Skin epidermis (tissue), 12 donors: ENCODE results near the gene CARS1.

Source experiments
- H3K27ac ChIP-seq, 21 experiments: fragments of 200-600 bp; sonication (generic) in 11 of 21; one replicate each; pipeline ENCODE4 v1.5.0; 2020; ENCODE audit warnings: mild to moderate bottlenecking in 3 of 21, inconsistent platforms in 2 of 21, moderate library complexity in 2 of 21
- H3K4me3 ChIP-seq, 7 experiments: fragments of 200-600 bp; sonication (generic) in 2 of 7; one replicate each; pipeline ENCODE4 v1.5.0; 2020; ENCODE audit warnings: inconsistent platforms in 2 of 7, mild to moderate bottlenecking in 2 of 7, moderate library complexity in 1 of 7

The CARS1 gene

DNA sequence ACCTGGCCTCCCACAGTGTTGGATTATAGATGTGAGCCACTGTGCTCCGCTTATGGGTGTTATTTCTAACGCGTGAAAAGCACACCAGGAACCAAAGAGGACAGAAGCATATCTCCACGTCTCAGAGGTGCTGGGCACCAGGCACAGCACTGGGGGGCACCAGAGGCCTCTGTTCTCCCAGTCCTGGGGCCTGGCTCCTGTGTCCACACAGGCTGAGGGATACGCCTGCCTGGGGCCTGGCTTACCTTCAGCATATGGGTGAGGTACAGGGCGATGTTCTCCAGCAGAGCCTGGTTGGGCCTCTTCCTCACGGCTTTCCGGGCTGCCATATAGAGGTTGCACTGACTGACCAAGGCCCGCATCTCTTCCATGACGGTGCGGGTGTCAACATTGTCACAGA lies 40.4 kb downstream of the CARS1 start:
- no peak overlapping the region for H3K4me3 ChIP-seq
- peak overlapping the region in 2 of 21 experiments; percentile 48 to 92 for H3K27ac ChIP-seq

DNA sequence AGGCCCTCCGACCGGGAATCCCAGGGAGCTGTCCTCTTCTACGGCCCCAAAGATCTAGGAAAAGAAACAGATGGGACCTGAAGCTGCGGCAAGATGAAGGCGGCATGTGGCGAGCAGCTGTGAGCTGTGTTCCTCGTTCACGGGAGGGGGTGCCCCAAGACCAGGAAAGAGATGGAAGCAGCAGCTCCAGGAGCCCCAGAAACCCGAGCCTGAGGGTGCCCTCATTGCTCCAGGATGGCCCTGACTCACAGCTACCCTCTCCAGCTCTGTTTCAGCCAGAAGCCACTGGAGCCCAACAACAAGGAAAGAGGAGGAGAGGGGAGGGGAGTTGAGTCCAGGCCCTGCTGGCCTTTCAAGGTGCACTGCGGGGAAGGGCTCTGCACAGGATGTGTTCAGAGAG lies 41.4 kb downstream of the CARS1 start:
- H3K27ac ChIP-seq, result peak overlapping the region in 9 of 21 experiments; percentile 15 to 92 (median 82)

GRCh38 chr11:3014943-3015342 lies 42.3 kb downstream of the CARS1 start:
- peak overlapping the region in 12 of 21 experiments; percentile 9 to 92 (median 56) for H3K27ac ChIP-seq
- H3K4me3 ChIP-seq, result no peak overlapping the region

More for the DNA sequence above, 41.4 kb downstream of the CARS1 start:
- no peak overlapping the region for H3K4me3 ChIP-seq

GRCh38 chr11:3014057-3014938 lies 42.9 kb downstream of the CARS1 start:
- peak overlapping the region in 14 of 21 experiments; percentile 19 to 92 (median 66) for H3K27ac ChIP-seq

DNA sequence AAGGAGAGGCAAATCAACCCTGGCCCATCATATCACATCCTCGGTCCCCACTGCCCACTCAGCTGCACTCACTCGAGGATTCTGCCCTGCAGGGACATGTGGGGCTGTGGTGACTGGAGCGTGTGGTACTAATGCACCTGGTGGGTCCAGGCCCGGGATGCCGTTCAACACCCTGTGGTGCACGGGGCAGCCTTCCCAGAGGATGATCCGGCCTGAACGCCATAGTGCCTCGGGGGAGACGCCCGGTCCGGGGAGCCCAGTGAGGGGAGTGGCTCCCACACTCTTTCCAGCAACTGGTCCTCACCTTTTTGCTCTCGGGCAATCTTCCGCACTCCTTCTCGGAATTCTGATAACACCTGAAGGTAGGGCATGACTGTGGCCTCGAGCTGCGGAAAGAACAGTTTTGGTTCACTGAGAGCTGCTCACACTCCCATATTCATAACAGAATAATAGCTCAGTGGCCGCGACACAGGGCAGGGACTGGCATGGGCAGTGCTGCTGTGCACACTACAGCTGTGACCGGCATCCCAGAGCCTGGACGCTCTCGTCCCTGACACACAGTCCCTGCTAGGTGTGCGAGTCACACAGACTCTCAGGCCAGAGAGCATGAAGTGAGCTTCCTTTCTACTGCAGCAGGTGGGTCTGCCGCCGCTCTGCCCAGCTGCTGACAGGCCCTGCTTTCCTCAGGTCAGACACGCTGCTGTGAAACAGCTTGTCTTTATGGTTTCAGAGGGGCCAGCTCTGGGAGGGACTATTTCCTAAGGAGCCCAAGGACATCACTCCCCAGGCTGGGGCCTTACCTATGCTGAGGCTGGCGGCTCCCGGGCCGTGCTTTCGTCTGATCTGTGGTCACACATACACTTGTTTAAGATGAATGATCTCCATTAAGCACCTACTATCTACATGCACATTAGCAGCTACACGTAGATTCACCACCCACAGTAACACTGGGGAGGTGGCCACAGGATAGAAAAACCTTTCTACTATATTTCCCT lies 45.0 kb downstream of the CARS1 start:
- Histone ChIP-seq H3K27ac (peak overlapping the region in 1 of 21 experiments; percentile 35), H3K4me3 (no peak overlapping the region)

More at GRCh38 chr11:3014057-3014938, 42.9 kb downstream of the CARS1 start:
- no peak overlapping the region for H3K4me3 ChIP-seq

DNA sequence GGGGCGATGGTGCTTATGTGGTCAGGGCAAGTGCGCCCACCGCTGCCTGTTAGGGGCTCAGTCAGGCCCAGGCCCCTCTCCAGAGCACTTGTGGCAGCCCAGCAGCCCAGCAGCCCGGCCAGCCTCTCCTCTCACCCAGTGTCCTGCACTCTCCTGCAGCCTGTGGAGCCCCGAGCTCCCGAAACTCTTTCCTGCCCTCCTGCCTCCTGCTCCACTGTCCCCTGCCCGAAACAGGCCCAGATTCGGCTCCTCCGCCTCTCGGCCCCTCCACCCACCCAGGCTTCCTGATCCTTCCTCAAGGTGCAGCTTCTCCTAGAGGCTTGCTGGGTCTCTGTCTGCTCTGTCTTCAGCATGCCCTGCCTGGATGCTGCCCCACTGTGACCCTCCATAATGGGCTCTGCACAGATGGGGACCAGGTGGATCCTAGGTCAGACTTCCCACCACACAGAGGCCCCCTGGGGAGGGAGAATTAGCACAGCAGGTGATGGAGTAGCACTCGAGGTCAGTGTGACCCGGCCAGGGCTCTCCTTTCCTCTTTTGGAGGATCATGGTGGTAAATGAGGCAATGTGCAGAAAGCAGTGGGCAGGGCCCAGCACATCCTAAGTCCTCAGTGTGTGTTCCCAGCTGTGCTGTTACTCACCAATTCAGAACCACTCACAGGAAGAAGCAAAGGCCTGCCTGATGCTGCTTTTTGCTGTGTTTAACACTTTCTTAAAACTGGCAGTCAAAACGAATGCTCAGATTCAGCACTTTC lies 46.5 kb downstream of the CARS1 start:
- Histone ChIP-seq H3K27ac (no peak overlapping the region), H3K4me3 (no peak overlapping the region)

DNA sequence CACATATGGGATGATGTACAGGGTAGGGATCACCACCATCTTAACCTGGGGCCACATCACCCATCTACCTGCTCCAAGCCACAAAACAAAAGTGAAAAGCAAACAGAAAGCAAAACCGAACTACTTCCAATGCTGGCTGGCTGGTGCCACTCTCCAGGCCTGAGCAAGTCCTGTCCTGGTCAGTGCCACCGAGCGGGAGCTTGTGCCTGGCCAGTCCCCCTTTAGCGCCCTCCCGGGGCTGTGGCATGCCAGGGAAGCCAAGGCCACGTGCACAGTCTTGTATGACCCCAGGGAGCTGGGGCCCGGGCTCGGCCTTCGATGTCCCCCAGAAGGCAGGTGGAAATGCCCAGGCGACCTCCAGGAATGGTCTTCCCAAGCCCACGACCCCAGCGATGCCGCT lies 47.2 kb downstream of the CARS1 start:
- Histone ChIP-seq H3K27ac (peak overlapping the region in 1 of 21 experiments; percentile 23), H3K4me3 (no peak overlapping the region)

DNA sequence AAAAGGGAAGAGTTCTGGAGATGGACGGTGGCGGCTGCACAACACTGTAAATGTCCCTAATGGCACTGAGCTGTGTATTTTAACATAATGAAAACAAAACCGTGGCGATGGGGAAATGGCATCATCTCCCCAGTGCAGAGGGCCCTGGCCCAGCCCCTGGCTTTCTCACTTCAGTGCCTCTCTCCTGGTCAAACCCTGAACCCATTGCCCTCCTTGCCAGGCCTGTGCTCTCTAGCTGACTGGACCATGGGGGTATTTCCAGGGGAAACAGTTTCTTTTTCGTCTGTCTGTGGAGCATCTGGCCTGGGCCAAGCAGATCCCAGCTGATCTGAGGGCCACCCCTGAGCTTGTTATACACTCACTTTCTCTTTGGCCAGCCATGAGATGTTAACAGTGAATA lies 47.7 kb downstream of the CARS1 start:
- H3K4me3 ChIP-seq, result no peak overlapping the region
- H3K27ac ChIP-seq, result no peak overlapping the region

DNA sequence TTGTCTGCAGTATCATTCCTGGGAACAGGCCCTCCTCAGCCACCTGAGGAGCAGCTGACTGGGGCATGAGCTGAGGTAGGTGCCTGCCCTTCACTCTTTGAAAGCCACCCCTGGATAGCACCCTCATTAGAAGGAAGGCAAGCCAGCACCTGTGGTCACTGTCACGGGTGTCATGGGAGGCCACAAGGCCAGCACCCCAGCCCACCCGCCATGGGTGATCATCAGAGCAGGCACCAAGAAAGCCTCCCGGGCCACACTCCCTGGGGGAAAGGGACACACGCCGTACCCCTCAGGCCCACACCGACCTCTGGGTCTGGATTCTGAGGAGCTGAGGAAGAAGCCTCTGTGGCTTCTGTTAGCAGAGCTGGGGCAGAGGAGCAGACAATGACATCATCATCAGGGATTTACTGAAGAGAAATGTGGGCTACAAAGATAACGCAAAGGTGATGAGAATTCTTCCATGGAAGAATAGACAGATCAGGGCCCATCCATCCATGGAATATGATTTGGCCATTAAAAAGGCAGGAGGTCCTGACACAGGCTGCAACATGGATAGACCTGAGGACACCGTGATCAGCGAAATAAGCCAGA lies 48.4 kb downstream of the CARS1 start:
- Histone ChIP-seq H3K27ac (no peak overlapping the region), H3K4me3 (no peak overlapping the region)

GRCh38 chr11:3007404-3008010 lies 49.7 kb downstream of the CARS1 start:
- Histone ChIP-seq H3K27ac (peak overlapping the region in 2 of 21 experiments; percentile 5 to 6), H3K4me3 (no peak overlapping the region)

DNA sequence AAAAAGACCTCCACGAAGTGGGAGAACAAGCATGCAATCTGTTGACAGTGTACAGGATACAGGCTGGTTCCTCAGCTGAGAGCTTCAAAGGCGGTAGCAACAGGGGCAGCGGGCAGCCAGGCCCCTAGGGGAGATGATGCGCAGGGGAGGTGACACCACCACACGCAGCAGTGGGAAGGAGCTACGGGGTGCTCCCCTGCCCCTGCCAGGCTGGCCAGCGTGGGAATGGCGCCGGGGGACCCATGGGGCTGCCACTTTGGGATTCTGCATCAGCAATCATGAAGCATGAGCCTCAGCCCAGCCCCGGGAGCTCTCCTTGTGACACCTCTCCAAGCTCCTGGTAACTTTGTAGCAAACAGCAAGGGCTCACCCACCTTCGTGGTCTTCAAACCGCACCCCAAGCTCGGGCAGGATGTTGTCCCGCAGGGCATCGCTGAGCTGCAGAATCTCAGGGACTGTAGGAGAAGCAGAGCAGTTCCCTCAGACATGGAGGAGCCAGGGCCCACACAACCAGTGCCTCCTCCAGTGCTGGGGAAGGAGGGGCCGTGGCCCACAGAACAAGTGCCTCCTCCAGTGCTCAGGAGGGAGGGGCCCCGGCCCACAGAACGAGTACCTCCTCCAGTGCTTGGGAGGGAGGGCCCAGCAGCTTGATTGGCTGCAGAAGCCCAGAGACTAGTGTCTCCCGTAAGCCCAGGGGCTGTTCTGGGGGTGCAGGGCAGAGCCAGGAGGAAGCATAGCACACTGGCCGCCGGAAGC lies 50.5 kb downstream of the CARS1 start:
- H3K27ac ChIP-seq, result peak overlapping the region in 3 of 21 experiments; percentile 5 to 45 (median 19)
- H3K4me3 ChIP-seq, result no peak overlapping the region

DNA sequence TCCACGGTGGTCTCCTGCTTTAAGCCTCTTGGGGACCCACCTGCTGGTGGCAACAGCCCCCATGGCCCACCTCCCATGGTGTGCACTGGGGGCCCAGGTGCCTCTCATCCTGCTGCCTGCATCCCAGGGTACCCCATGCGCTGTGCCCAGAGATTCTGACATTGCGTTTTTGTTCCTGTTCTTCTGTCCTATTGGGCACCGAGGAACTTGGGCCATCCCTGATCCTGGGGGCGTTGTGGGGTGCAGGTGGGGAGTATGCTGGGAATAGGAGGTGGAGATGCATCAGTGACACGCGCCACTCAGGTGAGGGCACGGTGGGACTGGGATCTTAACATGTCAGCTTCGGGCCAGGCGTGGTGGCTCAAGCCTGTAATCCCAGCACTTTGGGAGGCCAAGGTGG lies 52.7 kb downstream of the CARS1 start:
- Histone ChIP-seq H3K27ac (peak overlapping the region in 12 of 21 experiments; percentile 7 to 79 (median 57)), H3K4me3 (no peak overlapping the region)

GRCh38 chr11:3003396-3004231 lies 53.6 kb downstream of the CARS1 start:
- peak overlapping the region in 20 of 21 experiments; percentile 3 to 79 (median 68) for H3K27ac ChIP-seq
- H3K4me3 ChIP-seq, result no peak overlapping the region

- H3K27ac ChIP-seq, result peak overlapping the region in 10 of 21 experiments; percentile 13 to 79 (median 66)
Measured at GRCh38 chr11:3002871-3003270, 54.4 kb downstream of the CARS1 start.

DNA sequence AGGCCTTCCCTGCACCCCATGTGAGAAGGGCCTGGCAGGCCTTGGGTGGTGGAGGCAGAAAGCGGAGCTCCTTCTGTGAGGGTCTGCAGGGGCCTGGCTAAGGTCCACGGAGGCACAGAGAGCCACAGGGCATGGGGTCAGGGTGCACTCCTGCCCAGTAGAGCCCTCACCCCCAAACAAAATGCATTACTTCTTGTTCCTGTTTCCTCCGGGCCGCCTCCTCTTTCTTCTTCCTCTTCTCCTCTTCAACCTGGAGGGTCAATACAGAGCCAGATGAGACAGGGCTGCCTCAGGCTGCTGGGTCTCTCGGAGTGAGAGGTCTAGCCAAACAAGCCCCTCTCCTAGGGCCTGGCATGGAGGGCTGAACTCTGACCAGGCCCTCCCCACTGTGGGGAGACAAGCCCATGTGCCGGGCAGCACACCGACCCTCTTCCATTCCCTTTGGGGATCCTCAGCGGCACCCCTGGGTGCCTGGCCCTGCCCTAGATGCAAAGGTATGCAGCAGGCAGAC lies 54.8 kb downstream of the CARS1 start:
- Histone ChIP-seq H3K27ac (peak overlapping the region in 8 of 21 experiments; percentile 13 to 77 (median 62)), H3K4me3 (no peak overlapping the region)

More at GRCh38 chr11:3002871-3003270, 54.4 kb downstream of the CARS1 start:
- no peak overlapping the region for H3K4me3 ChIP-seq

GRCh38 chr11:3001496-3001895 lies 55.7 kb downstream of the CARS1 start:
- H3K27ac ChIP-seq, result peak overlapping the region in 14 of 21 experiments; percentile 7 to 81 (median 64)
- no peak overlapping the region for H3K4me3 ChIP-seq
